ENCODE results near the gene MYO1E. TPM values are rescaled to one million over a fixed set of nuclear protein-coding genes. Genes with fewer than 3 reads are reported as not detected.

Gene MYO1E
- polyA plus RNA-seq, 1 donor from 2014 or later, result 0.38 TPM

DNA sequence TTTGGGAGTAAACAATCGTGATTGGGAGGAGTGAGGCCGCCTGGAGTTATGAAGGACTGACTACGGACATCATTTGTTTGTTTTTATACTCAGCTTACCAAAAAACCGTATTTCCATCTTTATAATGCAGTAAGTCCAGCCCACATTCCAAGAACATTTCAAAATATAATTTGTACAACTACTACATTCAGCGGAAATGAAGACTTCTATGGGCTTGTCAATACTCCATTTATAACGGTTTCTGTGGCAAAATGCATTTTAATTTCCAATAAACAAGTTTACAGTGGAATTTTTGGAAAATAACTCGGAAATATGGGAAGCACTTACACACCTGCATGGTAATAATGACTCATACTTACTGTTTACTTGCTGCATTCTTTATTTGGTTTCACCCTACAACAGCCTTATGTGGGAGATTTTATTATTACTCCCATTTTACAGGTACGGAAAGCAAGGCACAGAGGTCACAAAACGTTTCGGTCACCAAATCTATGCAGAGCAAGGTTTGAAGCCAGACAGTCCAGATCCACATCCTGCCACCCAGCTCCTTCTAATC, 103.7 kb downstream of the MYO1E start:
- no peaks in the 10 kb centered on the region for H3K79me2 ChIP-seq (replicated peaks; ENCODE audit: insufficient read depth, low read length)
- no peak overlapping the region for H3K4me3 ChIP-seq (ENCODE audit: low read length)
- H3K27me3 ChIP-seq (ENCODE audit: insufficient read depth, low read depth, low read length), result no peaks in the 10 kb centered on the region
- no peaks in the 10 kb centered on the region for H3K9me2 ChIP-seq (ENCODE audit: insufficient read depth, low read length)
- H3K9me3 ChIP-seq (ENCODE audit: low read length), result no peaks in the 10 kb centered on the region
- no peak overlapping the region for H3K4me2 ChIP-seq (ENCODE audit: low read length)
- no peak overlapping the region for H3K9ac ChIP-seq (ENCODE audit: low read length)
- no peaks in the 10 kb centered on the region for H3F3A ChIP-seq (ENCODE audit: insufficient read depth, low read length, poor library complexity, severe bottlenecking)
- no peak overlapping the region for H3K27ac ChIP-seq (ENCODE audit: low read length)
- no peaks in the 10 kb centered on the region for H3K36me3 ChIP-seq (ENCODE audit: insufficient read depth, low read length)
- H4K20me1 ChIP-seq (ENCODE audit: insufficient read depth), result no peaks in the 10 kb centered on the region
- no peak overlapping the region for H2AFZ ChIP-seq (ENCODE audit: low read depth, low read length)
- TF ChIP-seq RAD21 (conservative IDR thresholded peaks at IDR 0.05) (no peak), EP300 (conservative IDR thresholded peaks at IDR 0.05; ENCODE audit: poor library complexity, severe bottlenecking) (no peak), SMC3 (conservative IDR thresholded peaks at IDR 0.05; ENCODE audit: poor library complexity) (no peak), TAF1 (IDR thresholded peaks at IDR 0.05; ENCODE audit: low read depth) (no peak), EZH2 (IDR thresholded peaks at IDR 0.05; ENCODE audit: borderline replicate concordance, insufficient read depth, low read length, poor library complexity, severe bottlenecking) (no peak), POLR2AphosphoS5 (IDR thresholded peaks at IDR 0.05) (no peak), MXI1 (conservative IDR thresholded peaks at IDR 0.05; ENCODE audit: poor library complexity, severe bottlenecking) (no peak)
- TF ChIP-seq, protein P1, sequence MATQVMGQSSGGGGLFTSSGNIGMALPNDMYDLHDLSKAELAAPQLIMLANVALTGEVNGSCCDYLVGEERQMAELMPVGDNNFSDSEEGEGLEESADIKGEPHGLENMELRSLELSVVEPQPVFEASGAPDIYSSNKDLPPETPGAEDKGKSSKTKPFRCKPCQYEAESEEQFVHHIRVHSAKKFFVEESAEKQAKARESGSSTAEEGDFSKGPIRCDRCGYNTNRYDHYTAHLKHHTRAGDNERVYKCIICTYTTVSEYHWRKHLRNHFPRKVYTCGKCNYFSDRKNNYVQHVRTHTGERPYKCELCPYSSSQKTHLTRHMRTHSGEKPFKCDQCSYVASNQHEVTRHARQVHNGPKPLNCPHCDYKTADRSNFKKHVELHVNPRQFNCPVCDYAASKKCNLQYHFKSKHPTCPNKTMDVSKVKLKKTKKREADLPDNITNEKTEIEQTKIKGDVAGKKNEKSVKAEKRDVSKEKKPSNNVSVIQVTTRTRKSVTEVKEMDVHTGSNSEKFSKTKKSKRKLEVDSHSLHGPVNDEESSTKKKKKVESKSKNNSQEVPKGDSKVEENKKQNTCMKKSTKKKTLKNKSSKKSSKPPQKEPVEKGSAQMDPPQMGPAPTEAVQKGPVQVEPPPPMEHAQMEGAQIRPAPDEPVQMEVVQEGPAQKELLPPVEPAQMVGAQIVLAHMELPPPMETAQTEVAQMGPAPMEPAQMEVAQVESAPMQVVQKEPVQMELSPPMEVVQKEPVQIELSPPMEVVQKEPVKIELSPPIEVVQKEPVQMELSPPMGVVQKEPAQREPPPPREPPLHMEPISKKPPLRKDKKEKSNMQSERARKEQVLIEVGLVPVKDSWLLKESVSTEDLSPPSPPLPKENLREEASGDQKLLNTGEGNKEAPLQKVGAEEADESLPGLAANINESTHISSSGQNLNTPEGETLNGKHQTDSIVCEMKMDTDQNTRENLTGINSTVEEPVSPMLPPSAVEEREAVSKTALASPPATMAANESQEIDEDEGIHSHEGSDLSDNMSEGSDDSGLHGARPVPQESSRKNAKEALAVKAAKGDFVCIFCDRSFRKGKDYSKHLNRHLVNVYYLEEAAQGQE (IDR thresholded peaks at IDR 0.05; ENCODE audit: borderline replicate concordance), result no peak
- TF ChIP-seq, protein P2, sequence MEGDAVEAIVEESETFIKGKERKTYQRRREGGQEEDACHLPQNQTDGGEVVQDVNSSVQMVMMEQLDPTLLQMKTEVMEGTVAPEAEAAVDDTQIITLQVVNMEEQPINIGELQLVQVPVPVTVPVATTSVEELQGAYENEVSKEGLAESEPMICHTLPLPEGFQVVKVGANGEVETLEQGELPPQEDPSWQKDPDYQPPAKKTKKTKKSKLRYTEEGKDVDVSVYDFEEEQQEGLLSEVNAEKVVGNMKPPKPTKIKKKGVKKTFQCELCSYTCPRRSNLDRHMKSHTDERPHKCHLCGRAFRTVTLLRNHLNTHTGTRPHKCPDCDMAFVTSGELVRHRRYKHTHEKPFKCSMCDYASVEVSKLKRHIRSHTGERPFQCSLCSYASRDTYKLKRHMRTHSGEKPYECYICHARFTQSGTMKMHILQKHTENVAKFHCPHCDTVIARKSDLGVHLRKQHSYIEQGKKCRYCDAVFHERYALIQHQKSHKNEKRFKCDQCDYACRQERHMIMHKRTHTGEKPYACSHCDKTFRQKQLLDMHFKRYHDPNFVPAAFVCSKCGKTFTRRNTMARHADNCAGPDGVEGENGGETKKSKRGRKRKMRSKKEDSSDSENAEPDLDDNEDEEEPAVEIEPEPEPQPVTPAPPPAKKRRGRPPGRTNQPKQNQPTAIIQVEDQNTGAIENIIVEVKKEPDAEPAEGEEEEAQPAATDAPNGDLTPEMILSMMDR (IDR thresholded peaks at IDR 0.05; ENCODE audit: poor library complexity, severe bottlenecking), result no peak

DNA sequence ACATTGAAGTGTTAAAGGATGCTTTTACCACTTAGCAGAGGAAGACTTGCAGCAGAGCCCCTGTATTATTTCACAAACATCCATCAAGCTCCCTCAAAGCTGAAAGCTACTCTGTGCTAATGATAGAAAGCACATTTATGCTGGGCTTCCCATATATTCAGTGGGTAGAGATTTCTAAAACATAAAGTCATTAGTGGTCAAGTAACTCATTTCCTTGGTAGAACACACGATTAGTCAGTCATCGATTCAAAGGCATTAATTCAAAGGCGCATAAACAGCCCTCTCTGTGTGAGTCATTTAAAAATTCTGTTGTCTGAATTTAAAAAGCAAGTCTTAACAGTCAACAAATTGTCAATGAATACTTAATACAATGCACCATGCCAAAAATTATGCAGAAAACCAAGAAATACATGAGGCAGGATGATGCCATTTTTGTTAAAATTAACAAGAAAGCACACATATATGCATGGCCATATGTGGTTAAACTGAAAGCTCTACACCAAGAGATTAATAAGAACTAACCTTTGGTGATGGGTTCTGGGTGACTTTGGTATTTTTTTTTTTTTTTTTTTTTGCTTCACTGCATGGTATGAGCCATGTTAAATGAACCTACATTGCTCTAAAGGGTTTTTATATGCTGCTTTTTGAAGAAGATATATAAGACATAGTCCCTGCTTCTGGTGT, 104.4 kb downstream of the MYO1E start:
- TF ChIP-seq SMC3 (conservative IDR thresholded peaks at IDR 0.05; ENCODE audit: poor library complexity) (no peak), RAD21 (conservative IDR thresholded peaks at IDR 0.05) (no peak), POLR2AphosphoS5 (IDR thresholded peaks at IDR 0.05) (no peak)

More for the DNA sequence above, 104.4 kb downstream of the MYO1E start:
- Histone ChIP-seq H3K27me3 (ENCODE audit: insufficient read depth, low read depth, low read length) (no peaks in the 10 kb centered on the region), H3K79me2 (replicated peaks; ENCODE audit: insufficient read depth, low read length) (no peaks in the 10 kb centered on the region), H3K9ac (ENCODE audit: low read length) (no peak overlapping the region), H3K4me2 (ENCODE audit: low read length) (no peak overlapping the region), H3K4me3 (ENCODE audit: low read length) (no peak overlapping the region), H3K9me2 (ENCODE audit: insufficient read depth, low read length) (no peaks in the 10 kb centered on the region), H2AFZ (ENCODE audit: low read depth, low read length) (no peak overlapping the region), H3F3A (ENCODE audit: insufficient read depth, low read length, poor library complexity, severe bottlenecking) (no peaks in the 10 kb centered on the region), H4K20me1 (ENCODE audit: insufficient read depth) (no peaks in the 10 kb centered on the region), H3K36me3 (ENCODE audit: insufficient read depth, low read length) (no peaks in the 10 kb centered on the region), H3K27ac (ENCODE audit: low read length) (no peak overlapping the region), H3K9me3 (ENCODE audit: low read length) (no peaks in the 10 kb centered on the region)
